ENCODE results near the gene EMC8.
A peak's percentile ranks its signal among the peaks of the same experiment; 100 is the strongest.
"Not testable (repeated sequence)": the region's sequence is repeated elsewhere in the genome, so short reads cannot be mapped to it uniquely, and the experiment has no call there.

The EMC8 gene

DNA sequence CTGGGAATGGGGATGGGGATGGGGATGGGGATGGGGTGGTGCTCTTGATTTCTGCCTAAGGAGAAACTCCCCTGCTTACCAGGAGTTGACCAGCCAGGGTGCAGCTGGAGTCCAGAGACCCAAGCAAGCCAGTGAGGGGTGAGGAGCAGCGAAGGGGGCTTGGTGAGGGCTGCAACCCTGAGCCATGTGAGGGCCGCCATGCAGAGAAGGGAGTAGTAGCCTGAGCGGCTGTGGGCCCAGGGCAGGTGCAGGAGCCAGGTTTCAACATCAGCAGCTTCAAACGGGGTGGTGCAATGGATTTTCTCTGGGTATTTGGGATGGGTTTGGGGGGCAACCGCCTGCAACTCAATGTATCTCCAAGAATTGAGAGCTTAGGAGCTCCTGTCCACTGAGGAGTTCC is 35.4 kb upstream of the EMC8 start:
- DNase-seq = no peak

DNA sequence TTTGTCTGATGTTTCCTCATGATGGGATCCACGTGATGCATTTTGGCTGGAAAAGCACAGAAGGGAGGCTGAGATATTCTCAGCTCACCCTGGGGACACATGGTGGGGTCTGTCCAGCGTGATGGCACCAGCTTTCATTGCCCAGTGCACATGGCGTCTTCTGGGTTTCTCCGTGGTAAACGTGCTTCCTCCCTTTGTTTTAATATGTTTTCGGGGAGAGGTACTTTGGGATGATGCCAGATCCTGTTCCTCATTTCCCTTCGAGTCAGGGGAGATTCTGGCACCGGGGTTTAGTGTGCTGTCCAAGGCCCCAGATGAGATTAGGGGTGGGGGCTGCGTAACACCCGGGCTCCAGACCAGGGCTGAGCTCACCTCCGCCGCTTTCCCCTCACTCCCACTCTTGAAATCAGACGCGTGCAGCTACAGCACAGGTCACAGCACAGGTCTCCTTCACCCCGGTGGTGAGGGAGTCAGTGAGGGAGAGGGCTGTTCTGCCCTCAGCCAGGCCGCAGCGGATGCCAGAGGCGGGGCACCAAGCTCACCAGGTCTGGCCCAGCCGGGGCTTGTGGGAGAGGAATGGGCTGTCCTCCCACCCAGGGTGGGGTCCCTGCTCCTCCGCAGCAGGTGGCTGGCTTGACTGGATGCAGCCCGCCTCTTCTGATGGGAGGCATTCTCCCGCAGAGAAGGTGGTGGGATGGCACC is 34.0 kb upstream of the EMC8 start:
- no peak for DNase-seq

DNA sequence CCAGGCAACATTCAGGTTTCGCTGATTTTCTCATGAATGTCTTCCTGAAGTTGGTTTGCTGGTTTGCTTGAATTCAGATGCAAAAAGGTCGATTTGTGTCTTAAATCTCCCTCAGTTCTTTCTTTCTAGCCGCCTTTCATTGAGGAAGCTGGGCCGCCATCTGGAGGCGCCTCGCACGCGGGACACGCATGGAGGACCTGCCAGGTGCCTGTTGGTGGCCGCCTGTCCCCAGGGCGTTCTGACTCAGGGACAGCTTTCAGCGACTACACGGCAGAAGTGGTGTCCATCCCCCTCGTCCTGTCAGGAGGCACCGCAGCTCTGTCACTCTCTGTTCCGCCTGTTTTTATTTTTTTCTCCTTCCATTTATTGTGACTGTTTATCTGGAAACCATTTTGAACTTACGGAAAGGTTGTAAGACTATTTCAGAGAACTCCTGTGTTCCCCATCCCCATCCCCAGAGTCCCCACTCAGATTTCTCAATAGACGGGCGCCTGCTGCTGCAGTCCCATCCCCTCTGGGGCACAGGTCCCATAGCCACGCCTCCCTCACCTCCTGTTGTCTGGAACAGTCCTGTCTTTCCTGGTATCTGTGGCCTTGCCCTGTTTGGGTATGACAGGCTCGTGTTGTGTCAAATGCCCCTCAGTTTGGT is 33.4 kb upstream of the EMC8 start:
- DNase-seq = no peak

DNA sequence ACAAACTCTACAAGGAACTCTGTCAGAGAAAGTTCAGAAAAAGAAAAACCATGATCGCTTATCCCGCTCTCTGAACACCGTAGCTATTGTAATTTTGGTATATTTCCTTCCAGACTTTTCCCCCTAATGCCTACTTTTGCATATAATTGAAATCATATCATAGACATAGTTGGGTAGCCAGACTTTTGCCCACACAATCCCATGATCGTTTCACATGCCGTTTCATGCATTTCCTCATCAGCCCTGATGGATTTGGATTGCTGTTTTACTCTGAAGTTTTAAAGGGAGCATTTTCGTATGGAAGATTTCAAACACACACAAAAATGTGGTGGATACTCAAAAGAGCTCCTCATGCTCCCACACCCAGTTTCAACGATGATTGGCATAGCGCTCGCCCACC is 31.5 kb upstream of the EMC8 start:
- DNase-seq = no peak

DNA sequence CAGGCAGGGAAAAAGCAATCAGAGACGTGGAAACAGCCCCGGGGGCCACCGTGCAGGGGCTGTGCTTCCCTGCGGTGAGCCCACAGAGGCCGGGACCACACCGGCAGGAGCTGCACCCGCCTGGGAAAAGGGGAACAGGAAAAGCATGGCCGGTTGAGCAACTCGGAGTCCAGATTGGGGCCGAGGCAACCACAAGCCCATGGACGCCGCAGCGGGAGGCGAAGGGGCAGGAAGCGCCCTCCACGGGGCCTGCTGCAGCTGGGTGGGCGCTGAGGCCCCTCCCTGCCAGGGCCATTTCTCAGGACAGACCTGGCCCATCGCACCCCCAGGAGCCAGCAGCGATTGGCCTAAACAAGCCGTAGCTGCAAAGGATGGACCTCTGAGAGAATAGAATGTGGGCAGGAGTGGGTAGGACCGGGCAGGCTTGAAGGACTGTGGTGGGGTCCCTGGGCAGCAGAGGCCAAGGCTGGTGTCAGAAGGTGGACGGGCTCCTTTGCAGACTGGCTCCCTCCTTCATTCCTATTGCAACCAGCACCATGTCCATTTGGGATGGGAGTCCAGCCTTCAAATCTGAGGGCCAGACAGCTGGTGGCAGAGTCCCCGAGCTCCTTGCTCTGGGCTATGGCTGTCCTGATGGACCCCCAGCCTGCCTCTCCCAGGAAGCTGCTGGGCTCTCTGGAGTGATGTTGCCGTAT is 30.6 kb upstream of the EMC8 start:
- no peak for DNase-seq

DNA sequence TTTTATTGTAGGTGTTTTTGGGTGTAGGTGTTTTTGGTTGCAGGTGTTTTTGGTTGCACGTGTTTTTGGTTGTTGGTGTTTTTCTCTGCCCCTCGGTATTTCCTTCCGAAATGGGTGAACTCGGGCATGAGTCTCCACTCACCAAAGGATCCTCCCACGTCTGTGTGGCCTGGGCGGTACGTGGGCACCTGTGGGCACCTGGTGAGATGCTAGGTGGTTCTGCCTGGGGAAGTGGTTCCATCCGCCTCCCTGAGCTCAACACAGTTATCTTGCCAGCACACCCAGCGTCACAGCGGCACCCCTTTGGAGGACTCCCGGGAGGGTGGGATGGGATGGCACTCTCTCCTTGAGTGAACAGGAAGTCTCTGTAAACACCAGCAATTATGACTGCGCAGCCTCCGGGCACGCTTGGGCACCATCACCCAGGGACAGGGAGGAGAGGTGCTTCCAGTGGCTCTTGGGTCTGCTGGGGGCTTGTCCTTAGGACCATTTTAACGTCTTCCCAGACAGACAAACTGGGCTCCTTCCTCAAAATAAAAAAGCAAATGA is 29.9 kb upstream of the EMC8 start:
- DNase-seq = no peak

DNA sequence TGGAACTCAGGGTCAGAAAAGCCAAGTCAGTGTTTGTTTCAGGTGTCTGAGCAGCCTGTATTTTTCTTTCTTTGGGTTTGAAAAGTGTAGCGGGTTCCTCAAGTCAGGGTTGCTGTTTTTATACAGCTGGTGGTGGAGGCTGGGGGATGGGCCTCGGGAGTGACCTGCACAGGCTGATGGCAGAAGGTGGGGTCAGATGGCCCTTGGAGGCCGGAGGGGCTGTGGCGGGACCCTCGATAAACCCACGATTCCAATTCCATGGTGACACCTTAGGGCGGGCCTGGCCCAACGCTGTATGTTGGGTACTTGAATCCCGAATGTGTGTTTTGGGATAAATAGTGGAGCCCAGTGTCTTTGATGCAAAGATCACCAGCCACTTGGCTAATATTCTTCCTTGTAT is 28.8 kb upstream of the EMC8 start:
- no peak for DNase-seq

DNA sequence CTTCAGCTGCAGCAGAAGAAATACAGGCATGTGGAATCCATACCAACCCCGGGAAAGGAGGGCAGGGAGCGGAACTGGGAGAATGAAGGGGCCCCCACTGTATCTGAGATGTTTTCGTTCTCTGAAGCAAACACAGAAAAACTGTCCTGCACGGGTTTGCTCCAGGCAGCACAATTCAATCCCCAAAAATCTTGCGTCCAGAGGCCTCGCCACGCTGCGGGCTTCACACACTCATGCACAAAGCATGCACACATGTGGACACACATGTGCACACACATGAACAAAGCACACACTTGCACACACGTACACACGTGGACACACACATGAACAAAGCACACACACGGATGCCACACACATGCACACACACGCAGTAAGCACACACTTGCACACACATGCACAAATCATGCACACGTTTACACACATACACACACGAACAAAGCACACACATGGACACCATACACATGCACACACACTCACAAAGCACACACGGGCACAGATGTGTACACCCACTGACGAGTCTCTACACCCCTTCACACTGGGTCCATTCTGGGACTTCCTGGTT is 27.4 kb upstream of the EMC8 start:
- DNase-seq = no peak

DNA sequence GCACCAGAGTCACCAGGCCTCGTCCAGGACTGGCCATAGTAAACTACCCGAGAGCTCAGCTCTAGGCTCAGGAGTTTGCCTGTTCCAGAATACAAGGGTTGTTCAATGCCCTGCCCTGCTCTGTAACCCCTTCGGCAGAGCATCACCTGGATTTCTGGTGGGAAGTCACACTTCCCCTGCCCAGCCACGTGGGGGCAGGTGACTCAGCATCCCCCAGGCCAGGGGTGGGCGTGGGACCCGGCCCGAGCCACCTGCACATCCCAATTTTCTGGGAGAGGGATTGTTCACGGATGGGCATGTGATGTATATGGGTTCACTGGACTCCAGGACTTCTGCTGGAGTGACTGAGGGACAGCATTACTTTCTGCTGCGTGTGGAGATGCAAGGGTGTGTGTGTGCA is 26.0 kb upstream of the EMC8 start:
- DNase-seq = no peak

DNA sequence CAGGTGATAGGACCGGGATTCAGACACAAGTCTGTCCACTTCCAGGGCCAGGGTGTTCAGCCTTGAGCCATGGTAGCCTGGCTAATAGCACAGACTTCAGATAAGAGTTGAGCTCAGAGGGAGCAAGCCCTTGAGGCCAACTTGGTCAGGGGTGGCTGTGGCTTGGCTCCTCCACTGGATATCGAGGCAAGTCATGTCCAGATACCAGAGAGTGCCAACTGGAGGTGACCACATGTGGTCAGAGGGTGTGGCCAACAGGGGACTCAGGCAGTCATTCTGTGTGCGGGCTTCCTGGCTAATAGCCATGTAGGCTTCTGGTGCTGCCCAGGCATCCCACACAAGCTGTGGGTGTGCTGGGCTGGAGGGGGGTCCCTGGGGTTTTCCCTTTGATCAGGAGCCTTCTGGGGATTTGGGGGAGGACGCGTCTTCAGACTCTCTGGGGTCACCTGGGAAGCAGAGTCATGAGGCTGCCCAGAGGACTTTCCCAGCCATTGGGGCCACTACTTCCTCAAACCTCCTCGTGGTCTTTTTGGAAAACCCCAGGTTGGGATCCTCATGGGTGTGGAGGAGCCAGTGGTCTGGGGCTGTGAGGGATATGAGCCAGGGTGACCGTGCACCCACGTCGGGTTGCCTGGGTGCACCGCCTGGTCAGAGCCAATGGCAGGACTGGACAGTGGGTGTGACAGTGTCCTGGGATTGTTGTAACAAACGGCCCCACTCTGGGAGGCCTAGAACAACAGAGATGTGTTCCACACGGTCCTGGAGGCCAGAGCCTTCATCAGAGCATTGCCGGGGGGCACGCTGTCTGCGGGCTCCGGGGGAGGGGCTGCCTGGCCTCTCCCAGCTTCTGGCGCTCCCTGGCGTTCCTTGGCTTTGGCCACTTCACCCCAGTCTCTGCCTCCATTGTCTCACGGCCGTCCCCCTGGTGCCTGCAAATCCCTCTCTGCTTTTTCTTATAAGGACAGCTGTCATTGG is 25.1 kb upstream of the EMC8 start:
- no peak for DNase-seq

DNA sequence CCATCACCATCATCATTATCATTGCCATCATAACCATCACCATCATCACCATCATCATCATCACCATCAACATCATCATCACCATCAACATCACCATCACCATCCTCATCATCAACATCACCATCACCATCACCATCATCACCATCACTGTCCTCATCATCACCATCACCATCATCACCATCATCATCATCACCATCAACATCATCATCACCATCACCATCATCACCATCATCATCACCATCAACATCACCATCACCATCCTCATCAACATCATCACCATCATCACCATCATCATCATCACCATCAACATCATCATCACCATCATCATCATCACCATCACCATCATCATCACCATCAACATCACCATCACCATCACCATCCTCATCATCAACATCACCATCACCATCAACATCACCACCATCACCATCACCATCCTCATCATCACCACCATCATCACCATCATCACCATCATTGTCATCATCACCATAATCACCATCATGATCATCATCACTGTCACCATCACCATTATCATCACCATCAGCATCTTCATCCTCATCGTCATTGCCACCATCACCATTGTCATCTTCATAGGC is 24.1 kb upstream of the EMC8 start:
- DNase-seq = no peak

DNA sequence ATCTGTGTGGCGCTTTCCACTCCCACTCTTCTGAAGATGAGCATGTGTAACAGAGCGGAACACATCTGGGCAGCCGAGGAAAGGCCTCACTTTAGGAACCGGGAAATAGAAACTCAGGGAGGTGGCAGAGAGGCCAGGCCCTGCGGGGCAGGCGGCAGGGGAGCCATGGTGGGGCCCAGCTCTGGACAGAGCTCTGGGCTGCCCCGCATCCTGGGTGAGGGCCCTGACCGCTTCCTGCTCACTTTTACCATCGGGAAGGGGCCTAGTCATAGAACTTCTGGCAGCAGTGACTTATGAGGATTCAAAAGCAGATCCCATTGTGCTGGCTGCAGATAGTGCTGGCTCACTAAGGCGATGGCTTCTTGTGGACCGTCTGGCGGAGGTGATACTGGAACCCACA is 22.8 kb upstream of the EMC8 start:
- no peak for DNase-seq

DNA sequence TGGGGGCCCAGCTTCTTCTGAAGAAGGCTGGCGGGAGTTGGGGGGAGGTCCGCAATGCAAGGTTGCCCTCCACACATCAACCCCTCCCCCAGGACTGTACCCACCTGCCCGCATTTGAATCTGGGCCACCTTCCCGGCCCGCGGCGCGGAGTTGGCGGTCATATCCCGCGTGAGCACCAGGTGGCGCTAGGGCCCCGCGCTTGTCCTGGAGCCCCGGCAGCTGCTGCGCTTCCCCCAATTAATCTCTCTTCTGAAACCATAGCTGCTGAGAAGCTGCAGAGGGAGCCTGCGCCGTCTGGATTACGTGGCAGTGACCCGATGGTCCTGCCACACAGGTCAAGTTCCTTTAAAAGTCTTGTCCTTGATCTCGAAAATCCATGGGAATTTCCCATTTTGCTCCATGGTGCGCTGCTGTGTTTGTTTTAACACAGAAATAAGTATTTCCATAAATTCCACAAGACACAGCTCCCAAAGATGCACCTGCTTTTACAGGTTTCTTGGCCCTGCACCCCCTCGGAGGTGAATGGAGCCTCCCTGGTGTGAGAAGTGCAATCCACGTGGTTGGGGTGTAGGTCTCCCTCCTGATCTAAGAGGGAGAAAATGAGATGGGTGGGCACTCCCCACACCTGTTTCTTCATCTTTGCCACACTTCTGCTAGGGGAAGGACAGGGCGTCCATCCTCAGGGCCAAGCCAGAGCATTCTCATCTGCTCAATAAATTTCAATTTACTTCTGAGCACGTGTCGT is 22.2 kb upstream of the EMC8 start:
- peak; percentile 89 for DNase-seq

DNA sequence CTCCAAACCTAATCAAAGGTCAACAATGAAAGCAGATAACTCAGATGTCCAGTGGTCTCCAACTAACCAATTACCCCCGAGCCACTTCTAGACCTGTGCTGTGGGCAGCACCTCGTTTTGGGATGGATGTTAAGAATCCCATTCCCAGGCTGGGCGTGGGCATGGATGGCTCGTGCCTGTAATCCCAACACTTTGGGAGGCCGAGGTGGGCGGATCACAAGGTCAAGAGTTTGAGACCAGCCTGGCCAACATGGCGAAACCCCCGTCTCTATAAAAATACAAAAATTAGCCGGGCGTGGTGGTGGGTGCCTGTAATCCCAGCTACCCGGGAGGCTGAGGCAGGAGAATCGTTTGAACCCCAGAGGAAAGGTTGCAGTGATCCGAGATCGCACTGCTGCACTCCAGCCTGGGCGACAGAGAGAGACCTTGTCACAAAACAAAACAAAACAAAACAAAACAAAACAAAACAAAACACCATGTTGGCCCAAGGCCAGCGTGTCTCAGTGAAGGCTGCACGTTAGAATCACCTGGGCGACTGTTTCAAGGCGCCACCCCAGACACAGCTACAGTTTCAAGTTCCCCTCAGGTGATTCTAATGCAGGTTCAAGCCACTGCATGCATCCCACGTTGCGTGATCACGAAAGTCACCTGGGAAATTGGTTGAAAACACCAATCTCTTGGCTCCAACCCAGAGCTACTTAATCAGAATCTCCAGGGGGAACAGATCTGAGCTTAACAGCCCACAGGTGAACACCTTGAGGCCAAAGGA is 21.4 kb upstream of the EMC8 start:
- no peak for DNase-seq

DNA sequence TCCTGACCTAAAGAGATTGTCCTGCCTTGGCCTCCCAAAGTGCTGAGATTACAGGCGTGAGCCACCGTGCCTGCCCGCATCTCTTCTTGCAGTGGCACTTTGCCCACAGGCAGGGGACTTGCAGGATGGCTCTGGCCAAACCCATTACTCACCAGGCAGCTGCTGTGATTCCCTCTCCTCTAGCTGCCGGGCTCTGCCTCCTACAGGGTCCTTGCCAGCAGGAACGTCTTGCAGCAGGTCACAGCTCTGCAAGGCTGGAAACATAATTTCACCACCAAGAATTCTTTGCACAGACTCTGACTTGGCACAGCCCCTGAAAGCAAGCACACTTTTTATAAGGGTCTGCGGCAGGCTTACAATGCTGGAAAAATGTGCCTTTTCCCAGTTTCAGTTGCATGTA is 20.4 kb upstream of the EMC8 start:
- no peak for DNase-seq

DNA sequence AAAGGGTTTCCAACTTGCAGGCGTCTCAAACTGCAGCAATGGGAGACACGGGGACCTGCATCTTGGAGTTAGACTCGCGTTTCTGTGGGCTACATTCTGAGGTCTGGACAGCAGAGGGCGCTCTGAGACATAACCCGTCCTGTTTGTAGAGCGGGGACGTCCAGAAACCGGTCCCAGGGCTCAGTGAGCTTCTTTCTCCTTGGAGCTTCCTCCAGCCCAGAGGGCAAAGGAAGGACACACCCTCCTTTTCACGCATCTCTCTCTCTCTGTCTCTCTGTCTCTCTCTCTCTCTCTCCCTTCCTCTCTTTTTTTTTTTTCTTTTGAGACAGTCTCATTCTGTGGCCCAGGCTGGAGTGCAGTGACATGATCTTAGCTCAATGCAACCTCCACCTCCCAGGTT is 19.9 kb upstream of the EMC8 start:
- peak; percentile 82 for DNase-seq

DNA sequence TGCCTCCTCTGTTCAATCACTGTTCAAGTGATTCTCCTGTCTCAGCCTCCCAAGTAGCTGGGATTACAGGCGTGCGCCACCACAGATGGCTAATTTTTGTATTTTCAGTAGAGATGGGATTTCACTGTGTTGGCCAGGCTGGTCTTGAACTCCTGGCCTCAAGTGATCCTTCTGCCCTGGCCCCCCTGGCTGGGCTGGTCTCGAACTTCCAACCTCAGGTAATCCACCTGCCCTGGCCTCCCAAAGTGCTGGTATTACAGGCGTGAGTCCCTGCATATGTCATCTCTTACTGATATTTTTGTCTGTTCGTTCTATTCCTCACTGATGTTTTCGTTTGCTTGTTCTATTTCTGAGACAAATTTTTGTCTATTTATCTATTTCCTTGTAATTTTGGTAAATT is 17.9 kb upstream of the EMC8 start:
- DNase-seq = not testable (repeated sequence)

DNA sequence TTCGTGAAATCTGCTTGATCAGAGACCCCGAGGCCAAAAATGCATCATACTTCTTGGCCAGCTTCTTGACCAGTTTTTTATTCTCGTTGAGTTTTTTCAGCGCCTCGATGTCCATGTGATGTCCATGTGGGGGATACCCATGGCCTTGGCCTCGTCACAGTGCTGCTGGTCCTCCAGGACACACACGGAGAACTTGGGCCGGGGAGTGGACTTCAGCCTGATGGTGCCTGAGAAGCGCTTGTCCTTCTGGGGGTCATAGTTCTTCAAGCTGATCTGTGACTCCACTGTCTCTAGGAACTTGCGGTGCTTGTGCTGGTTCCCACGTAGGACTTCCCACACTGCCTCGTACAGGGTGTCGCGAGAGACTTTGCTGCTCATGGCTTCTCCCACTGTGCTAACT is 16.8 kb upstream of the EMC8 start:
- DNase-seq = no peak

DNA sequence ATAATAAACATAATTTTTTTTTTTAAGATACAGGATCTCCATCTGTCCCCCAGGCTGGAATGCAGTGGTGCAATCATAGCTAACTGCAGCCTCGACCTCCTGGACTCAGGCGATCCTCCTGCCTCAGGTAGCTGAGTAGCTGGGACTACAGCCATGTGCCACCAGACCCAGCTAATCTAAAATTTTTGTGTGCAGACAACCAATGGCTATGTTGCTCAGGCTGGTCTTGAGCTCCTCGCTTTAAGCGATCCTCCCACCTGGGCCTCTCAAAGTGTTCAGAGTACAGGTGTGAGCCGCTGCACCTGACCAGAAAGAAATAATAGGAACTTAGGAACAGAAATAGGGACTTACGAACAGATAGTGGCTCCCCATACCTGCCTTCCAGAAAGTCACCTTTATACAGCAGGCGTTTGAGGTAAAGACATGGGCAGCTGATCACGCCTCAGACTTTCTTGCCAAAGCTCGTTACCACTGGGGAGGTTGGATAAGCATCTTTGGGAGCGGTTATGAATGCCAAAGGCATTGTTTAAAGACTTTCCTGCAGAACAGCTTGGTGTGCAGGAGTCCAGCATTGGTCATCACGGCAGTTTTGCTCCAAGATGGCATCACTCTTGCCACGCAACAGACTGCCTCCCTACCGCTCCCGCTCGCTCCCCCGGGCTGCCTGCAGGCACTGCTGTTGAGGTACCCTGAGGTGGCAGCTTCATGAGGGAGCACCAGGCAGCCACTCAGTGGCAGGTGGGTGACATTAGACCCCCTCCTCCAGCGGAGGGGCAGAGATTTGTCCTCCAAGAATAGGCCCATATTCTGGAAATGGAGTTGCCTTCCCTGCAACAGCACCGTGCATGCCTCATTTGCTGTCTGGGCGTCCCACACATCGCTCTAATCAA is 13.7 kb upstream of the EMC8 start:
- DNase-seq = no peak
